ENCODE data around the gene KLHL40.

KLHL40 gene

DNA sequence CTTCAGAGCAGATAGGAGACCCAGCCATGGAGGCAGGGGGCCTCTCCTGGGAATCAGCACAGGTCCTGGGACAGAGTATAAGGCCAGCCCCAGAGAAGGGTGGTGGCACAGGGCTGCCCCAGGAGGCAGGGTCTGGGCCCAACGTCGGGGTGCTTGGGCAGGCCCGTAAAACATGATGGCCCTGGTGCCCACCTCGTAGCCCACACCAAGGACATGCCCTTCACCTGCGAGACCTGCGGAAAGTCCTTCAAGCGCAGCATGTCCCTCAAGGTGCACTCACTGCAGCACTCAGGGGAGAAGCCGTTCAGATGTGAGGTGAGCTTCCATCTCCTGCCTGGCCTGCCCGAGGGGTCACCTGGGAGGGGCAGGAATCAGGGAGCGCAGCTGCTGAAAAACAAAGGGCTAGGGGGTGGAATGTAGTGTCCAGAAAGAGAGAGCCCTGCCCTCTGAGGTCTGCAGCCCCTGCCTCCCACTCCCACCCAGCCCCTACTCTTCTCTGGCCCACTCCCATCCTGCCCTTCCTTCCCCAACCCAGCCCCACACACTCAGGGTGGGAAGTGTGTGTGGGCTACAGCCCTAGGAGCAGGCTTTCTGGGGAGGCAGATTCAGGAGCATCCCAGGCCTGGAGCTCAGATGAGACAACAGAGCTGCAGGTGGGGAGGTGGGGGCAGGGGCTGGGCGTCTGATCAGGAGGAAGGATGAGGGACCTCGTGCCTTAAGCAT, 22.4 kb upstream of the KLHL40 start:
- Histone ChIP-seq H3K36me3 (ENCODE audit: insufficient read depth, low read length) (no peaks in the 10 kb centered on the region), H3K27me3 (ENCODE audit: insufficient read depth, low read length) (no peaks in the 10 kb centered on the region), H3K79me2 (ENCODE audit: control insufficient read depth, insufficient read depth, low read length, unreplicated experiment) (no peaks in the 10 kb centered on the region), H3K27ac (ENCODE audit: low read depth, low read length) (no peak overlapping the region), H2AFZ (ENCODE audit: low read length, unreplicated experiment) (no peak overlapping the region), H3K4me1 (ENCODE audit: control insufficient read depth, insufficient read depth, low read length, unreplicated experiment) (peaks cover 10% of the 10 kb centered on the region), H3K4me3 (ENCODE audit: low read depth, low read length) (no peak overlapping the region)

DNA sequence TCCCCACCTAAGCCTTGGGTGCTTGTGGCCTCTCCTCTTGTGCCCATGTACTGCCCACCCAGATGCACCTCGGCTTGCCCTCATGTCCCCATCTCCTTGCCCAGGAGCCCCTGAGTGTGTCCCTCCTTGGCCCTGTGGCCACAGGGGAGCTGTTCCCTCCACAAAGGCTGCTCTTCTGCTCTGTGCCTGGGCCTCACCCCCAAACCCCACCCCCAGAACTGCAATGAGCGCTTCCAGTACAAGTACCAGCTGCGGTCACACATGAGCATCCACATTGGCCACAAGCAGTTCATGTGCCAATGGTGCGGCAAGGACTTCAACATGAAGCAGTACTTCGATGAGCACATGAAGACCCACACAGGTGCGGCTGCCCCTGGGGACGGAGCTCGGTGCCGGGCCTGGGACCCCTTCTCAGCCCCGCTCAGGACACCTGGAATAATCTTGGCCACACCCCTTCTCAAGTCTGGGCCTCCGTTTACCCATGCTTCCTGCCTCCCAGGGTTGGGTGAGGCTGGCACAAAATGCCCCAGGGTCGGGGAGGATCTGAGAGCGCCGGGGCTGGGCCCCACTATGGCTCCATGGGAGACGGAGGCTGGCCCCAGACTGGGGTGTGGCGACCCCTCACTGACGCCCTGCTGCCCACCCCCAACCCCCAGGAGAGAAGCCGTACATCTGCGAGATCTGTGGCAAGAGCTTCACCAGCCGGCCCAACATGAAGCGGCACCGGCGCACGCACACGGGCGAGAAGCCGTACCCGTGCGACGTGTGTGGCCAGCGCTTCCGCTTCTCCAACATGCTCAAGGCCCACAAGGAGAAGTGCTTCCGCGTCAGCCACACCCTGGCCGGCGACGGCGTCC, 21.5 kb upstream of the KLHL40 start:
- Histone ChIP-seq H3K36me3 (ENCODE audit: insufficient read depth, low read length) (no peaks in the 10 kb centered on the region), H3K27me3 (ENCODE audit: insufficient read depth, low read length) (no peaks in the 10 kb centered on the region; the same call in 1 of the 2 replicates), H3K4me3 (ENCODE audit: low read depth, low read length) (no peak overlapping the region), H2AFZ (ENCODE audit: low read length, unreplicated experiment) (no peak overlapping the region), H3K27ac (ENCODE audit: low read depth, low read length) (no peak overlapping the region), H3K79me2 (ENCODE audit: control insufficient read depth, insufficient read depth, low read length, unreplicated experiment) (no peaks in the 10 kb centered on the region), H3K4me1 (ENCODE audit: control insufficient read depth, insufficient read depth, low read length, unreplicated experiment) (peaks cover 10% of the 10 kb centered on the region)

DNA sequence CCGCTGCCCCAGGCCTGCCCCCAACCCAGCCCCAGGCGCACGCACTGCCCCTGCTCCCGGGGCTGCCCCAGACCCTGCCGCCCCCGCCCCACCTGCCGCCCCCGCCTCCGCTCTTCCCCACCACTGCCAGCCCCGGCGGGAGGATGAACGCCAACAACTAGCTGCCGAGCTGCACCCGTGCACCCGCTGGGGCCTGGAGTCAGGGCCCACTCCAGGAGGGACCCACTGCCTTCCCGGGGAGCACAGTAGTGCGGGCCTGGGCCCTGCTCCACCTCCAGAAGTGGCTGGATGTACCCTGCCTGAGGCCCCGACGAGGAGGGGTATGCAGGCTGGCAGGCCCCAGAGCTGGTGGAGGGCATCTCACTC, 20.9 kb upstream of the KLHL40 start:
- H3K27ac ChIP-seq (ENCODE audit: low read depth, low read length), result no peak overlapping the region
- peaks cover 10% of the 10 kb centered on the region for H3K4me1 ChIP-seq (ENCODE audit: control insufficient read depth, insufficient read depth, low read length, unreplicated experiment)
- no peaks in the 10 kb centered on the region for H3K79me2 ChIP-seq (ENCODE audit: control insufficient read depth, insufficient read depth, low read length, unreplicated experiment)
- no peaks in the 10 kb centered on the region; the same call in 1 of the 2 replicates for H3K27me3 ChIP-seq (ENCODE audit: insufficient read depth, low read length)
- no peak overlapping the region for H2AFZ ChIP-seq (ENCODE audit: low read length, unreplicated experiment)
- H3K36me3 ChIP-seq (ENCODE audit: insufficient read depth, low read length), result no peaks in the 10 kb centered on the region
- no peak overlapping the region for H3K4me3 ChIP-seq (ENCODE audit: low read depth, low read length)

DNA sequence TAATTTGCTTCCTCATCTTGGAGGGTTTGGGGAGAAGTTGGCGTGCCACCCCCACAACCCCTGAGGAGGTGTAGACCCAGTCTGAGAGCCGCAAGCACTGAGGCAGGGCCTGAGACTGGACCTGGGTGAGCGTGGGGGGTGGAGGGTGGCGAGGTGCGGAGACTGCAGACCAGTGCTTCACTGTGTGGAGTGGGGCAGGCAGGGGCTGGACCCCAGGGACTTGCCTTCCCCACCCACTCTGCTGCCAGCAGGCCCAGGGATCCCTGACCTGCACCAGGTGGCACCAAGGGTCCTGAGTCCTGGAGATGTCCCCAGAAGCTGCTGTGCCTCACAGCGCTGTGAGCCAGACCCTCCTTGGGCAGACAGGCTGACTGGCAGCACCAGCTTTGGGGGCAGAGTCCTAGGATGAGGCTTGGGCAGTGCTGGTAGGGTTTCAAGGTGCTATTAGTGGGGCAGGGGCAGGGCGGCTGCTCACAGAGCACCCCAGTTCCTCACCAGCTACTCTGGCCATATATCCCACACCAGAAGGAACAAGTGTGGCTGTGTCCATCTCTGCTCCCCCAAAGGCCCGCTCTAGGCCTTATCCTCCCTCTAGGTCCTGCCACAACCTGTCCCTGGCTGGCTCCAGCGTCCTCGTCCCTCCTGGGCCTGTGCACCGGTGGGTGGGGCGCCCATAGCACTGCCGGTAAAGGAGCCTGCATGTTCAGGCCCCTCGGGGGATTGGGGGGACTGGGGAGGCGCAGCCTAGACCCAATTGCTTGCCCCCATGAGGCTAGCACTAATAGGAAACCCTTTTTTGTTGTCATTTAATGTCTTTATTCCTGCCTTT, 20.1 kb upstream of the KLHL40 start:
- Histone ChIP-seq H3K27me3 (ENCODE audit: insufficient read depth, low read length) (no peaks in the 10 kb centered on the region; the same call in 1 of the 2 replicates), H3K27ac (ENCODE audit: low read depth, low read length) (no peak overlapping the region), H3K4me1 (ENCODE audit: control insufficient read depth, insufficient read depth, low read length, unreplicated experiment) (peaks cover 1% of the 10 kb centered on the region), H3K79me2 (ENCODE audit: control insufficient read depth, insufficient read depth, low read length, unreplicated experiment) (no peaks in the 10 kb centered on the region), H2AFZ (ENCODE audit: low read length, unreplicated experiment) (no peak overlapping the region), H3K36me3 (ENCODE audit: insufficient read depth, low read length) (no peaks in the 10 kb centered on the region), H3K4me3 (ENCODE audit: low read depth, low read length) (no peak overlapping the region)

DNA sequence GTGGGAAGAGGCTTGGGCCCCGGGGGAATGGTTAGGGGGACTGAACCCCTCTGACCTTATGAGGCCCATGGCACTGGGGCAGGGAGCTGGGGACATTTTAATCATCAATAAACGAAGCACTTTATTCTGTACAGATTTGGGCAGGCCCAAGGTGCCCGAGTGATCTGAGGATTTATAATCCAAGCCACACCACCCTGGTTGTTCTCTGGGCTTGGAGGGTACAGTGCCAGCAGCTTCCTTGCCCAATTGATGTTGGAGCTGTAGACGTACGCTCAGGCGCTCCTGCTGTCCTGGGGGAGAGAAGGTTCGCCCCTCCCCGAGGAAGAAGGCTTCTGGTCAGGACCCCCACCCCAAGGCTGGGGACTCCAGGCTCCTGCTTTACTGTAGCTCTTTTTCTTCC, 19.3 kb upstream of the KLHL40 start:
- Histone ChIP-seq H3K79me2 (ENCODE audit: control insufficient read depth, insufficient read depth, low read length, unreplicated experiment) (no peaks in the 10 kb centered on the region), H3K4me1 (ENCODE audit: control insufficient read depth, insufficient read depth, low read length, unreplicated experiment) (no peaks in the 10 kb centered on the region), H3K36me3 (ENCODE audit: insufficient read depth, low read length) (no peaks in the 10 kb centered on the region), H3K27me3 (ENCODE audit: insufficient read depth, low read length) (no peaks in the 10 kb centered on the region; the same call in 1 of the 2 replicates), H3K27ac (ENCODE audit: low read depth, low read length) (no peak overlapping the region), H2AFZ (ENCODE audit: low read length, unreplicated experiment) (no peak overlapping the region), H3K4me3 (ENCODE audit: low read depth, low read length) (no peak overlapping the region)

DNA sequence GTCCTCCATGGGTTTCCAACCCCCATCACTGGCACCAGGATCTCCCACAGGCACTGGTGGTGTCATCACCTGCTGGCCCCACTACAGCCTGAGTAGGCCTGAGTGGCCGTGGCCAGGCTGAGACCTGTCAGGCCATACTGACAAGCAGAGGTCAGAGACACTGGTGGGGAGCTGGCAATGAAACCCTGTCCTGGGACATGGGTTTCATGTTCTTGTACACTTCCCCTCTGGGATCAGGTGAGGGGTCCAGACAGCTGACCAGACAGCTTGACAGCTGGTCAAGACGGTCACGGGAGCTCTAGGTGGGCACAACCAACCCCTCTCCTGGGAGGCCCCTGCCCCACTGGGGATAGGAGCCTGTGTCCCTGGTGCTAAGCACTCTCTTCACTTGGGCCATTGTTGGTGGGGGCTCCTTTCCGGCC, 18.7 kb upstream of the KLHL40 start:
- no peaks in the 10 kb centered on the region for H3K4me1 ChIP-seq (ENCODE audit: control insufficient read depth, insufficient read depth, low read length, unreplicated experiment)
- no peak overlapping the region for H2AFZ ChIP-seq (ENCODE audit: low read length, unreplicated experiment)
- no peaks in the 10 kb centered on the region; the same call in 1 of the 2 replicates for H3K27me3 ChIP-seq (ENCODE audit: insufficient read depth, low read length)
- no peaks in the 10 kb centered on the region for H3K79me2 ChIP-seq (ENCODE audit: control insufficient read depth, insufficient read depth, low read length, unreplicated experiment)
- H3K27ac ChIP-seq (ENCODE audit: low read depth, low read length), result no peak overlapping the region
- H3K36me3 ChIP-seq (ENCODE audit: insufficient read depth, low read length), result no peaks in the 10 kb centered on the region
- no peak overlapping the region for H3K4me3 ChIP-seq (ENCODE audit: low read depth, low read length)

DNA sequence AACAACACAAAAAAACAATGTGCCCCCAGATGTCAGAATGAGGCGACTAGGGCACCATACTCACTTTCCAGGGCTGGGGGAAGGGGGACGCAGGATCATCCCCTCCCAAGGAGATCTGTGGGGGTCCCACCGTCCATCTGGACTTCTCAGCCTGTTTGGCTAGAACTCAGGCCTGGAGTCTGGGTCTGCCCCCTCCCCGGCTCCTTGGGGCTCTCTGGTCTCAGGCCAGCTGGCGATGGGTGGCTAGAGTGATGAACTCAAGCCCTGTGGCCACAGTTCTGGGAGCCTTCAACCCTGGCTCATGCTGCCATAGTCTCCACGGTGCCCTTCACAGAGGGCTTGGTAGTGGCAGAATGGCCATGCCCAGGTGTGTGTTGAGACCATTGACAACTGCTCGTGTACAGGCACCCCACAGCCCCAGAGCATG, 18.2 kb upstream of the KLHL40 start:
- Histone ChIP-seq H3K4me3 (ENCODE audit: low read depth, low read length) (no peak overlapping the region), H2AFZ (ENCODE audit: low read length, unreplicated experiment) (no peak overlapping the region), H3K4me1 (ENCODE audit: control insufficient read depth, insufficient read depth, low read length, unreplicated experiment) (no peaks in the 10 kb centered on the region), H3K79me2 (ENCODE audit: control insufficient read depth, insufficient read depth, low read length, unreplicated experiment) (no peaks in the 10 kb centered on the region), H3K27me3 (ENCODE audit: insufficient read depth, low read length) (no peaks in the 10 kb centered on the region; the same call in 1 of the 2 replicates), H3K27ac (ENCODE audit: low read depth, low read length) (no peak overlapping the region), H3K36me3 (ENCODE audit: insufficient read depth, low read length) (no peaks in the 10 kb centered on the region)

DNA sequence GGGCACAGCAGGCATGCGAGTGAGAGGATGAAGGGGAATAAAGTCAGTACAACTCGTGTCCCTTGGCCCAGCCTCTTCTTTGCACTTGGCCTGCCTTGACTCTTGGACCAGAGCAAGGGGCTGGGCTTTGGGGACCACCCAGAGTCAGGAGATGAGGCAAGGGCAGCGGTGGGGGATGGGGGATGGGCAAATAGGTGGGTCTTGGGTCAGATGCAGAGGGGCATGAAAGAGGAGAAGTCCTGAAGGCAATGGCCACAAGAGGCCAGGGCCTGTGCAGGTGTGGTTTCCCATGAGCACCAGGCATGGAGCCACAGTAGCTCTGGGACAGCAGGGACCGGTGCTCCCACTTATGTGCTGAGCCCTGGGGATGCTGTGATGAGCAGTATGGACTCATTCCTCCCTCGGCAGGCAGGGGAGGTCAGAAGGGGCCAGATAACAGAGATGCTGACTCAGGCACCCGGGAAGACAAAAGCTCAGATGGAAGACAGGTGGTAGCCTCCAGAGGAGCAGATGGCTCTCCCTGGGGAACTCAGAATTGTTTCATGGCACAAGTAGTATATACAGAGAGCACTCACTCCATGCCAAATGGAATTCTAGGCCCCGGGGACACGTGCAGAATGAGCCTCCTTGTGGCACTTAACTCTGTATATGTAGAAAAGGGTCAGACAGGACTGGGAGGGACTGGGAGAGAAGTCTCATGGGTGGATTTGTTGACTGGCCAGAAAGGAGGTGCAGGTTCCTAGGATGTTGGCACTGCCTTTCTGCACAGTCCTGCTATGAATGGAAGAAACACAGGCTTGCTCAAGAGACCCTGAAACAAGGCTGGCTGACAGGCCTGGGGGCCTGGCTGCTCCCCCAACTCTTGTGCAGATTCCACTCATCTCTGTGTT, 17.6 kb upstream of the KLHL40 start:
- no peaks in the 10 kb centered on the region for H3K79me2 ChIP-seq (ENCODE audit: control insufficient read depth, insufficient read depth, low read length, unreplicated experiment)
- H3K4me1 ChIP-seq (ENCODE audit: control insufficient read depth, insufficient read depth, low read length, unreplicated experiment), result no peaks in the 10 kb centered on the region
- no peak overlapping the region for H3K4me3 ChIP-seq (ENCODE audit: low read depth, low read length)
- H2AFZ ChIP-seq (ENCODE audit: low read length, unreplicated experiment), result no peak overlapping the region
- no peaks in the 10 kb centered on the region for H3K36me3 ChIP-seq (ENCODE audit: insufficient read depth, low read length)
- no peaks in the 10 kb centered on the region; the same call in 1 of the 2 replicates for H3K27me3 ChIP-seq (ENCODE audit: insufficient read depth, low read length)
- no peak overlapping the region for H3K27ac ChIP-seq (ENCODE audit: low read depth, low read length)

DNA sequence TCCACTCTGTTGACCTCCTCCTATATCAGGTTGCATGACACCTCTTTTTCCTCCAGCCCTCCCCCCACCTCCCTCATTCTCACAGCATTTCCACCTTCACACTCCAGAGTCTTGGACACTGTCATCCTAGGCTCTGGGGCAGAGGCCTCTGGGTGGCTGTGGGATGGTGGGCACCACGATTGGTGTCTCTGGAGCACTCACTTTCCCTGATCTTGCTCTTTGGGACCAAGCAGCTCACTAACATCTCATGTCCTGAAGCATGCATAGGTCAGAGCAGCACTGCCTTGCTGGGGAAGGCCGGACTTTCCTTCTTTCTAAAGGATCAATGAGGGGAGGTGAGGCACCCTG, 16.9 kb upstream of the KLHL40 start:
- Histone ChIP-seq H3K27ac (ENCODE audit: low read depth, low read length) (no peak overlapping the region), H3K4me3 (ENCODE audit: low read depth, low read length) (no peak overlapping the region), H3K4me1 (ENCODE audit: control insufficient read depth, insufficient read depth, low read length, unreplicated experiment) (no peaks in the 10 kb centered on the region), H3K79me2 (ENCODE audit: control insufficient read depth, insufficient read depth, low read length, unreplicated experiment) (no peaks in the 10 kb centered on the region), H3K27me3 (ENCODE audit: insufficient read depth, low read length) (no peaks in the 10 kb centered on the region; the same call in 1 of the 2 replicates), H2AFZ (ENCODE audit: low read length, unreplicated experiment) (no peak overlapping the region), H3K36me3 (ENCODE audit: insufficient read depth, low read length) (no peaks in the 10 kb centered on the region)

DNA sequence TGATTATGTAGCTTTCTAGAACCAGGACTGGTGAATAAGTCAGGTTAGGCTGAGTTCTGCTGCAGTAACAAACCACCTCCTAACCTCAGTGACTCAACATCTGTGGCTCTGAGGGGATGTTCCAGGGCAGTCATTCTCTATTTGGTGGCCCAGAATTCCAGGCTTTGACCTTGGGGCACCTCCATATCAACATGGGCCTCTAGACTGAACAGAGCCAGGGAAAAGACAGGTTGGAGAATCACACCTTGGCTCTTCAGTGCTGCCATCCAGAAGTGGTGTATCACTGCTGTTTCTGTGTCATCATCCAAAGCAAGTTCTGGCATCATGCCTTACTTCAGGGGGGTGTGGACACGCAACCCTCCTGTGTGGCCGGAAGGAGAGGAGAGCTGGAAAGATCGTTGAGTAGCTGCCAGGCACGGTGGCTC, 16.5 kb upstream of the KLHL40 start:
- Histone ChIP-seq H3K4me1 (ENCODE audit: control insufficient read depth, insufficient read depth, low read length, unreplicated experiment) (no peaks in the 10 kb centered on the region), H3K27me3 (ENCODE audit: insufficient read depth, low read length) (no peaks in the 10 kb centered on the region; the same call in 1 of the 2 replicates), H3K79me2 (ENCODE audit: control insufficient read depth, insufficient read depth, low read length, unreplicated experiment) (no peaks in the 10 kb centered on the region), H3K36me3 (ENCODE audit: insufficient read depth, low read length) (no peaks in the 10 kb centered on the region), H2AFZ (ENCODE audit: low read length, unreplicated experiment) (no peak overlapping the region), H3K27ac (ENCODE audit: low read depth, low read length) (no peak overlapping the region), H3K4me3 (ENCODE audit: low read depth, low read length) (no peak overlapping the region)
